B cell (primary cell): Measurements from ENCODE around the gene NAV2. TPM values are rescaled to one million over a fixed set of nuclear protein-coding genes. Genes with fewer than 3 reads are reported as not detected.

ENCODE experiments used
- ATAC-seq: fragments of 200-7000 bp; cut with Tn5 transposase; one replicate; pipeline ENCODE4 v1.10.0; 2021; ENCODE audit warnings: low read depth, mild to moderate bottlenecking, moderate number of reproducible peaks, moderate library complexity
- CTCF ChIA-PET: fragments of 350-600 bp; sonication (Branson Sonifier 250); formaldehyde crosslinking; loops from one replicate; lab custom pipeline; 2021; ENCODE audit warnings: antibody characterized with exemption, inconsistent platforms; lab: Charles Lee
- POLR2A ChIA-PET: fragments of 350-600 bp; sonication (Branson Sonifier 250); formaldehyde crosslinking; loops from one replicate; lab custom pipeline; 2021; ENCODE audit warnings: antibody characterized with exemption; lab: Charles Lee
- DNase-seq: peaks from one replicate; pipeline ENCODE4 v3.0.0; 2013
- H2AFZ ChIP-seq: 2 replicates; pipeline ENCODE4 v1.6.1; 2012; ENCODE audit warnings: mild to moderate bottlenecking, low read depth, low read length; ENCODE audit not compliant: insufficient read depth, poor library complexity, severe bottlenecking
- H3K27ac ChIP-seq, 2 donors: 1 replicate in 1 of 2; 2 replicates in 1 of 2; pipeline ENCODE4 v1.5.1; 2012 to 2013; ENCODE audit warnings: low read length in 2 of 2, mild to moderate bottlenecking in 2 of 2, moderate library complexity in 1 of 2
- H3K27me3 ChIP-seq, 4 experiments: fragments of 200-600 bp in 1 of 4; sonication (generic) in 1 of 4; replicated peaks in 1 of 4; 1 replicate in 2 of 4; 2 replicates in 2 of 4; pipeline versions ENCODE4 v1.6.1 to v1.7.0; 2013 to 2016; ENCODE audit warnings: low read length in 3 of 4, mild to moderate bottlenecking in 2 of 4, mixed read lengths in 1 of 4, moderate library complexity in 1 of 4; ENCODE audit not compliant: insufficient read depth in 4 of 4, control insufficient read depth in 3 of 4; ENCODE audit errors: control extremely low read depth in 1 of 4
- H3K36me3 ChIP-seq, 2 experiments: replicated peaks in 1 of 2; 1 replicate in 1 of 2; 2 replicates in 1 of 2; pipeline versions ENCODE4 v1.6.1 to v1.7.1; 2013; ENCODE audit warnings: low read length in 1 of 2; ENCODE audit not compliant: insufficient read depth in 2 of 2, control insufficient read depth in 1 of 2; ENCODE audit errors: control extremely low read depth in 1 of 2, extremely low read depth in 1 of 2
- H3K4me1 ChIP-seq, 2 donors: fragments of 200-600 bp in 1 of 2; sonication (generic) in 1 of 2; 1 replicate in 1 of 2; 2 replicates in 1 of 2; pipeline versions ENCODE4 v1.5.1 to v1.6.1; 2013 to 2017; ENCODE audit warnings: low read length in 2 of 2; ENCODE audit not compliant: control insufficient read depth in 2 of 2, insufficient read depth in 2 of 2
- H3K4me2 ChIP-seq: replicated peaks from 2 replicates; pipeline ENCODE3; 2012; ENCODE audit warnings: mild to moderate bottlenecking, low read depth, low read length; ENCODE audit not compliant: poor library complexity, severe bottlenecking
- H3K4me3 ChIP-seq, 5 experiments: fragments of 200-600 bp in 1 of 5; sonication (generic) in 1 of 5; 1 replicate in 3 of 5; 2 replicates in 2 of 5; pipeline versions ENCODE4 v1.5.1 to v1.7.0; 2011 to 2016; ENCODE audit warnings: low read length in 4 of 5, mild to moderate bottlenecking in 4 of 5, low read depth in 2 of 5, control low read depth in 1 of 5, moderate library complexity in 1 of 5; ENCODE audit not compliant: insufficient read depth in 1 of 5; ENCODE audit errors: control extremely low read depth in 1 of 5, extremely low read depth in 1 of 5
- H3K79me2 ChIP-seq: fragments of 200-600 bp; sonication (generic); one replicate; pipeline ENCODE4 v1.6.0; 2016; ENCODE audit warnings: low read length; ENCODE audit not compliant: control insufficient read depth, insufficient read depth
- H3K9ac ChIP-seq: fragments of 200-600 bp; sonication (generic); 2 replicates; pipeline ENCODE4 v1.6.1; 2017; ENCODE audit warnings: mild to moderate bottlenecking, low read length, moderate library complexity
- H3K9me3 ChIP-seq, 3 donors: one replicate each; pipeline versions ENCODE4 v1.6.1 to v1.7.1; 2013; ENCODE audit warnings: low read length in 2 of 3; ENCODE audit not compliant: control insufficient read depth in 2 of 3, insufficient read depth in 1 of 3; ENCODE audit errors: control extremely low read depth in 1 of 3
- H4K20me1 ChIP-seq: 2 replicates; pipeline ENCODE4 v1.6.0; 2012; ENCODE audit warnings: mild to moderate bottlenecking, low read length; ENCODE audit not compliant: insufficient read depth, control insufficient read depth, poor library complexity, severe bottlenecking
- H3K27ac Mint-ChIP-seq: one replicate; pipeline ENCODE4 v1.8.0; 2021; ENCODE audit warnings: mixed read lengths
- H3K27me3 Mint-ChIP-seq: one replicate; pipeline ENCODE4 v1.8.0; 2021; ENCODE audit warnings: mixed read lengths
- H3K4me1 Mint-ChIP-seq: one replicate; pipeline ENCODE4 v1.8.0; 2021; ENCODE audit warnings: mixed read lengths
- H3K4me3 Mint-ChIP-seq: one replicate; pipeline ENCODE4 v1.8.0; 2021; ENCODE audit warnings: mixed read lengths
- H3K9me3 Mint-ChIP-seq: one replicate; pipeline ENCODE4 v1.8.0; 2022; ENCODE audit warnings: mixed read lengths; ENCODE audit not compliant: insufficient read depth
- CTCF ChIP-seq: fragments of 200-600 bp; IDR thresholded peaks from one replicate; pipeline ENCODE4 v1.8.0; 2022; ENCODE audit warnings: antibody characterized with exemption, mild to moderate bottlenecking
- EZH2 ChIP-seq: IDR thresholded peaks from 2 replicates; pipeline ENCODE4 v1.6.1; 2012; ENCODE audit warnings: borderline replicate concordance, low read depth, mild to moderate bottlenecking, moderate library complexity, low read length; ENCODE audit not compliant: insufficient read depth, poor library complexity, severe bottlenecking
- WGBS: methylation state at CpG from one replicate; pipeline ENCODE4 v1.1.5; 2013; ENCODE audit warnings: missing lambda C conversion rate; ENCODE audit not compliant: insufficient coverage; 5-methylcytosine and 5-hydroxymethylcytosine counted together
- intact Hi-C: fragments of 100-400 bp; cut with micrococcal nuclease; formaldehyde crosslinking; loops from one replicate; pipeline ENCODE4 v1.10.0; 2022
- polyA plus RNA-seq: library from polyadenylated mRNA; depleted of rRNA; stranded (reverse); fragments of >200 nt; gene quantifications from 2 replicates; pipeline ENCODE4 v1.2.3, GENCODE V29; 2012
- total RNA-seq, 2 donors: library from RNA; stranded (reverse); fragments of 120-200 nt in 1 of 2; gene quantifications; 1 replicate in 1 of 2; 2 replicates in 1 of 2; pipeline versions ENCODE4 v1.2.3 to v1.2.4, GENCODE V29; 2013 to 2022

The NAV2 gene
- total and polyA plus RNA-seq, 2 donors (not counting 1 experiment from before 2014, with no cell fraction given), result 0.82 to 22.2 TPM

- Mint-ChIP-seq H3K27me3 (peaks cover 11% of the 10 kb centered on the region), H3K9me3 (no peaks in the 10 kb centered on the region), H3K4me3 (no peak overlapping the region), H3K4me1 (peaks cover 36% of the 10 kb centered on the region), H3K27ac (no peak overlapping the region)
- H3K9me3 ChIP-seq, result no peaks in the 10 kb centered on the region
- H2AFZ ChIP-seq, result no peak overlapping the region
- no peaks in the 10 kb centered on the region for H3K36me3 ChIP-seq
- ATAC-seq (no peak), DNase-seq (no peak)
- WGBS, result 100% methylated on average over 5 of the region's 5 CpGs
- H3K4me2 ChIP-seq, result no peak overlapping the region
- intact Hi-C loops, result loop anchor here (10.0 kb wide), 1 partner anchor 131 kb away; no protein-coding TSS in a partner anchor
- H3K9ac ChIP-seq, result no peak overlapping the region
- peaks cover 0 to 5% (median 0%) of the 10 kb centered on the region in 4 experiments for H3K27me3 ChIP-seq
- CTCF ChIA-PET, result no interaction called here
- no peaks in the 10 kb centered on the region for H4K20me1 ChIP-seq
- no peak for TF ChIP-seq CTCF
- TF ChIP-seq EZH2, result no peak
- H3K4me3 ChIP-seq, result no peak overlapping the region
- H3K27ac ChIP-seq, result no peak overlapping the region
- POLR2A ChIA-PET, result no interaction called here
- peaks cover 24 to 41% of the 10 kb centered on the region in 2 donors for H3K4me1 ChIP-seq
- no peaks in the 10 kb centered on the region for H3K79me2 ChIP-seq
Observed at GRCh38 chr11:20085918-20086317, 373.3 kb downstream of the NAV2 start.

- DNase-seq (no peak), ATAC-seq (no peak)
- CTCF ChIA-PET, result no interaction called here
- POLR2A ChIA-PET, result no interaction called here
- intact Hi-C loops, result loop anchor here (10.0 kb wide), 1 partner anchor 132 kb away; no protein-coding TSS in a partner anchor
- Histone ChIP-seq H4K20me1 (no peaks in the 10 kb centered on the region), H3K4me3 (no peak overlapping the region), H3K9me3 (peaks cover 0 to under 1% (median 0%) of the 10 kb centered on the region in 3 donors), H2AFZ (no peak overlapping the region), H3K4me2 (no peak overlapping the region), H3K36me3 (no peaks in the 10 kb centered on the region), H3K27me3 (peaks cover 0 to 5% (median 0%) of the 10 kb centered on the region in 4 experiments), H3K27ac (no peak overlapping the region), H3K4me1 (peaks cover 24 to 39% of the 10 kb centered on the region in 2 donors), H3K9ac (no peak overlapping the region), H3K79me2 (no peaks in the 10 kb centered on the region)
- Mint-ChIP-seq H3K27ac (no peak overlapping the region), H3K9me3 (no peaks in the 10 kb centered on the region), H3K4me1 (peaks cover 38% of the 10 kb centered on the region), H3K4me3 (no peak overlapping the region), H3K27me3 (peaks cover 17% of the 10 kb centered on the region)
- no peak for TF ChIP-seq CTCF
- no peak for TF ChIP-seq EZH2
- 60% methylated on average over 4 of the region's 7 CpGs for WGBS
Observed at GRCh38 chr11:20087118-20087521, 374.5 kb downstream of the NAV2 start.
